Measurements from ENCODE around the gene EBI3.
A peak's percentile ranks its signal among the peaks of the same experiment; 100 is the strongest.
"Not testable (repeated sequence)": the region's sequence is repeated elsewhere in the genome, so short reads cannot be mapped to it uniquely, and the experiment has no call there.

EBI3 gene

GRCh38 chr19:4238831-4239230 lies 9.5 kb downstream of the EBI3 start:
- no peaks in the 10 kb centered on the region for H3K9me3 Mint-ChIP-seq
- no peak overlapping the region for H3K4me3 Mint-ChIP-seq
- no peak overlapping the region for H3K27ac Mint-ChIP-seq
- no peaks in the 10 kb centered on the region for H3K27me3 Mint-ChIP-seq
- no peaks in the 10 kb centered on the region for H3K36me3 Mint-ChIP-seq (ENCODE audit: low read depth)
- H3K4me1 Mint-ChIP-seq (ENCODE audit: low read depth), result no peaks in the 10 kb centered on the region

- H3K4me3 Mint-ChIP-seq, result no peak overlapping the region
- H3K27me3 Mint-ChIP-seq, result no peaks in the 10 kb centered on the region
- peaks cover 7% of the 10 kb centered on the region for H3K4me1 Mint-ChIP-seq (ENCODE audit: low read depth)
- no peak overlapping the region for H3K27ac Mint-ChIP-seq
- no peaks in the 10 kb centered on the region for H3K36me3 Mint-ChIP-seq (ENCODE audit: low read depth)
- no peaks in the 10 kb centered on the region for H3K9me3 Mint-ChIP-seq
Measured at GRCh38 chr19:4241824-4242430, 12.6 kb downstream of the EBI3 start.

- Mint-ChIP-seq H3K4me1 (ENCODE audit: low read depth) (peaks cover 19% of the 10 kb centered on the region), H3K36me3 (ENCODE audit: low read depth) (peaks cover 21% of the 10 kb centered on the region)
- not testable (repeated sequence) for H3K27ac Mint-ChIP-seq, H3K9me3 Mint-ChIP-seq, H3K27me3 Mint-ChIP-seq, H3K4me3 Mint-ChIP-seq
Measured at GRCh38 chr19:4245938-4246337, 16.6 kb downstream of the EBI3 start.

- Mint-ChIP-seq H3K36me3 (ENCODE audit: low read depth) (peaks cover 29% of the 10 kb centered on the region), H3K27ac (peak within 1 kb of the TSS; percentile 100), H3K4me1 (ENCODE audit: low read depth) (peaks cover 19% of the 10 kb centered on the region), H3K27me3 (no peaks in the 10 kb centered on the region), H3K9me3 (no peaks in the 10 kb centered on the region), H3K4me3 (peak within 1 kb of the TSS; percentile 99)
Measured at GRCh38 chr19:4246767-4247593, 17.7 kb downstream of the EBI3 start, which contains the start of gene YJU2. YJU2 (plus strand) TSS chr19:4247080; CDS start chr19:4247147, 67 bp downstream.

- Mint-ChIP-seq H3K27ac (no peak overlapping the region), H3K4me3 (no peak overlapping the region), H3K36me3 (ENCODE audit: low read depth) (peaks cover 58% of the 10 kb centered on the region), H3K9me3 (no peaks in the 10 kb centered on the region), H3K4me1 (ENCODE audit: low read depth) (no peaks in the 10 kb centered on the region), H3K27me3 (no peaks in the 10 kb centered on the region)
Measured at GRCh38 chr19:4256563-4256962, 27.2 kb downstream of the EBI3 start.

- Mint-ChIP-seq H3K36me3 (ENCODE audit: low read depth) (peaks cover 55% of the 10 kb centered on the region), H3K4me3 (no peak overlapping the region), H3K9me3 (no peaks in the 10 kb centered on the region), H3K27me3 (no peaks in the 10 kb centered on the region), H3K27ac (no peak overlapping the region), H3K4me1 (ENCODE audit: low read depth) (no peaks in the 10 kb centered on the region)
Measured at GRCh38 chr19:4257025-4257424, 27.7 kb downstream of the EBI3 start.

GRCh38 chr19:4258181-4258580 lies 28.9 kb downstream of the EBI3 start:
- Mint-ChIP-seq H3K4me1 (ENCODE audit: low read depth) (peaks cover 2% of the 10 kb centered on the region), H3K27ac (no peak overlapping the region)

GRCh38 chr19:4260613-4261191 lies 31.4 kb downstream of the EBI3 start:
- Mint-ChIP-seq H3K4me3 (no peak overlapping the region), H3K9me3 (no peaks in the 10 kb centered on the region), H3K27ac (no peak overlapping the region), H3K27me3 (no peaks in the 10 kb centered on the region), H3K4me1 (ENCODE audit: low read depth) (peaks cover 20% of the 10 kb centered on the region), H3K36me3 (ENCODE audit: low read depth) (peaks cover 50% of the 10 kb centered on the region)

More at GRCh38 chr19:4258181-4258580, 28.9 kb downstream of the EBI3 start:
- Mint-ChIP-seq H3K9me3 (no peaks in the 10 kb centered on the region), H3K4me3 (no peak overlapping the region), H3K27me3 (no peaks in the 10 kb centered on the region), H3K36me3 (ENCODE audit: low read depth) (peaks cover 50% of the 10 kb centered on the region)

- H3K36me3 Mint-ChIP-seq (ENCODE audit: low read depth), result peaks cover 58% of the 10 kb centered on the region
- H3K9me3 Mint-ChIP-seq, result no peaks in the 10 kb centered on the region
- peaks cover 25% of the 10 kb centered on the region for H3K4me1 Mint-ChIP-seq (ENCODE audit: low read depth)
- peak overlapping the region; percentile 68 for H3K27ac Mint-ChIP-seq
- no peaks in the 10 kb centered on the region for H3K27me3 Mint-ChIP-seq
- no peak overlapping the region for H3K4me3 Mint-ChIP-seq
Measured at GRCh38 chr19:4264812-4265211, 35.5 kb downstream of the EBI3 start.

GRCh38 chr19:4266253-4267000 lies 37.1 kb downstream of the EBI3 start:
- Mint-ChIP-seq H3K4me3 (no peak overlapping the region), H3K36me3 (ENCODE audit: low read depth) (peaks cover 52% of the 10 kb centered on the region), H3K27me3 (no peaks in the 10 kb centered on the region), H3K27ac (no peak overlapping the region), H3K4me1 (ENCODE audit: low read depth) (peaks cover 25% of the 10 kb centered on the region), H3K9me3 (no peaks in the 10 kb centered on the region)

- Mint-ChIP-seq H3K36me3 (ENCODE audit: low read depth) (peaks cover 60% of the 10 kb centered on the region), H3K27ac (no peak overlapping the region), H3K9me3 (no peaks in the 10 kb centered on the region)
Measured at GRCh38 chr19:4267101-4267900, 38.0 kb downstream of the EBI3 start.

GRCh38 chr19:4267901-4268815 lies 38.8 kb downstream of the EBI3 start:
- Mint-ChIP-seq H3K4me1 (ENCODE audit: low read depth) (peaks cover 23% of the 10 kb centered on the region), H3K36me3 (ENCODE audit: low read depth) (peaks cover 58% of the 10 kb centered on the region), H3K4me3 (no peak overlapping the region), H3K27me3 (no peaks in the 10 kb centered on the region), H3K27ac (no peak overlapping the region), H3K9me3 (no peaks in the 10 kb centered on the region)

More at GRCh38 chr19:4267101-4267900, 38.0 kb downstream of the EBI3 start:
- Mint-ChIP-seq H3K4me3 (no peak overlapping the region), H3K4me1 (ENCODE audit: low read depth) (peaks cover 25% of the 10 kb centered on the region), H3K27me3 (no peaks in the 10 kb centered on the region)

GRCh38 chr19:4268816-4269430 lies 39.6 kb downstream of the EBI3 start:
- Mint-ChIP-seq H3K9me3 (no peaks in the 10 kb centered on the region), H3K4me1 (ENCODE audit: low read depth) (peaks cover 16% of the 10 kb centered on the region), H3K27me3 (no peaks in the 10 kb centered on the region), H3K4me3 (no peak overlapping the region), H3K27ac (no peak overlapping the region), H3K36me3 (ENCODE audit: low read depth) (peaks cover 50% of the 10 kb centered on the region)
